Measurements from ENCODE around the gene IMPDH2.

IMPDH2 gene

DNA sequence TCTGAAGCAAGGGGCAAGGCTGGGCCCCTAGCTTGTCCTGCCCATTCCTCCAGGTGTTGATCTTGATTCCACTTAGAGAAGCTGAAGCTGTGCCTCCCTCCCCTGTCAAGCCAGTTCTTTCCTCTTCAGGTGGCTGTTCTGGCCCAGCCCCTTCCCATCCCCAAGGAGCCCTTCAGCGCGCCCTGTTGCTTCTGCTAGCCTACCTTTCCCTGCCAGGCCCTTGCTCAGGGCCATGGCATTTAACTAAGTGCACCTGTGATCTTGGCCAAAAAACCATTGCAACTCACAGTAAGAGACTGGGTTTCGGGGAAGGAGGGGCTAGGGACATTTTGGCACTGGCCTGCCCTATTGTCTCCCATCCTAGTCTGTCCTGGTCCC, 23.9 kb downstream of the IMPDH2 start:
- DNase-seq = no peak

DNA sequence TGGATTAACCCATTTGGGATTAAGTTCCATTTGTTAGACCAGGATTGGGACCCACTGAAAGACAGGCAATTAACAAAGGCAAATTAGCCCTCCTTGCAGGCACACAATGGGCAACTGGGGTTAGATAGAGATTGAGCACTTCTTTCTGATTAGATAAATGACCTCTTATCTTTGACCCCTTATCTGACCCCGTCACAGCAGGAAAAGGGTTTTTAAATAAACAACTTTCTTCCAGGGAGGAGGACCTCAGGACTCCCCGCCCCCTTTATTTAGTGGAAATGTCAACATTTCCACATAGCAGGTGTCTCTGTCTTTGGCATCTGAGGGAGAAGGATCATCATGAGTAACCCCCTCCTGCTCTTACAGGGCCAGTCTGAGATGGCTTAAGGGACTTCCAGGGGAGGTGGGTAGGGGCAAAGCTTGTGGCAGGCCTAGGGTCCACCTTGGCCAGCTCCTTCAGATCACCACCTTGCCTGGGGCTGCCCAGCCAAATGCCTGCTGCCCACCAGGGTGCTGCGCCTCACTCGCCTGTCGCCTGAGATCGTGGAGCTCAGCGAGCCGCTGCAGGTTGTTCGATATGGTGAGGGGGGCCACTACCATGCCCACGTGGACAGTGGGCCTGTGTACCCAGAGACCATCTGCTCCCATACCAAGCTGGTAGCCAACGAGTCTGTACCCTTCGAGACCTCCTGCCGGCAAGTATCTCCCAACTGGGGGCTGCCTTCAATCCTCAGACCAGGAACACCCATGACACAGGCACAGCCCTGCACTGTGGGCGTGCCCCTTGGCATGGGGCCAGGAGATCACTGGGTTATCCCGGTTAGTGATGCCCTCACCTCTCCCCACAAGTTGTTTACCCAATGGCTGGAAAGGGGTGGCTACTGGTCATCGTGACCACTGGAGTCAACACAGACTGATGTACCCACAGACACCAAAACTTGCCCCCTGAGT, 24.6 kb downstream of the IMPDH2 start:
- no peak for DNase-seq

DNA sequence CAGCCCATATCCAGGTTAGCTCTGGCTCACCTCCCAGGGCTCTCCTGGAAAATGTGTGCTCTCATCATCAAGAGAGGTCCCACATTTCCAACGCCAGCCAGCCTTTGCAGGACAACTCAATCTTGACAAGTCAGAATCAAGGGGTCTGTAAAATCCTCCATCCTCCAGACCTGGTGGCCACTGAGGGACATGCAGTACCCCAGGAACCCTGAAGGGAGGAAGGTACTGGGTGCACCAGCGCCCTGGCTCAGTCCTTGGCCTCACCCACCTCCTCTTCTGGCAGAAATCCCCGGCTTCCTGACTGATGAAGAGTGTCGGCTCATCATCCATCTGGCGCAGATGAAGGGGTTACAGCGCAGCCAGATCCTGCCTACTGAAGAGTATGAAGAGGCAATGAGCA, 28.0 kb downstream of the IMPDH2 start:
- DNase-seq = no peak

DNA sequence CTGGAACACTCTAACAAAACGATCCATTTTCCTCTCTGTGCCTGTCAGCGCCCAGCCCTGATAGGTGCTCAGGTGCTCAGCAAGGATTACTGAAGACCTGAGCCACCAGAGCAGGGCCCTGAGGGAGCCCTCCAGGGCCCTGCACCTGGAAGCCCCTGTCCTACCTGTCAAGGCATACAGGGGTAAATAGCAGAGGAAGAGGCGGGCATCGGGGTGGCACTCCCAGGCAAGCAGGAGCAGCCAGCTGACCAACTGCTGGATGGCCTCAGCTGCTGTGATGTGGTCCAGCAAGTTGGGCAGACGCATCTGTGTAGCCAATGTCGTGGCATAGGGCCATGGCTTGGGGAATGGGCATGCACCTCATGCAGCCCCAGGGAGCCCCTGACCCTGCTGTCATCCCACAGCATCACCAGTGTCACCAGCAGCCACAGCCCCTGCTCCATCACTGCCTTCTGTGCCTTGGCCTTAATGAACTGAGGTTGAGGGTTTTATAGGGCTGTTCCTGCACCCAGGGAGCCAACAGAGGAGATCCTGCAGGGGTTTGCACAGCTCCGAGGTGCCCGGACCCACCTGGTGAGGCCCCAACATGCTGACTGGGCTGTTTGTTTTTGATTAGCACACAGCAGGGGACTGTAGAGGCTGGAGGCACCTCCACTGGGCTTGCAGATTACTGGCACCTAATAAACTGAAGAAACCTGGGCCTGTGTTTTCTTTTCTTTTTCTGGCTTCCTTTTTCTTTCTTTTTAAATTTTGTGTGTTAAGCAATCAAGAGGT, 29.9 kb downstream of the IMPDH2 start:
- DNase-seq = no peak

DNA sequence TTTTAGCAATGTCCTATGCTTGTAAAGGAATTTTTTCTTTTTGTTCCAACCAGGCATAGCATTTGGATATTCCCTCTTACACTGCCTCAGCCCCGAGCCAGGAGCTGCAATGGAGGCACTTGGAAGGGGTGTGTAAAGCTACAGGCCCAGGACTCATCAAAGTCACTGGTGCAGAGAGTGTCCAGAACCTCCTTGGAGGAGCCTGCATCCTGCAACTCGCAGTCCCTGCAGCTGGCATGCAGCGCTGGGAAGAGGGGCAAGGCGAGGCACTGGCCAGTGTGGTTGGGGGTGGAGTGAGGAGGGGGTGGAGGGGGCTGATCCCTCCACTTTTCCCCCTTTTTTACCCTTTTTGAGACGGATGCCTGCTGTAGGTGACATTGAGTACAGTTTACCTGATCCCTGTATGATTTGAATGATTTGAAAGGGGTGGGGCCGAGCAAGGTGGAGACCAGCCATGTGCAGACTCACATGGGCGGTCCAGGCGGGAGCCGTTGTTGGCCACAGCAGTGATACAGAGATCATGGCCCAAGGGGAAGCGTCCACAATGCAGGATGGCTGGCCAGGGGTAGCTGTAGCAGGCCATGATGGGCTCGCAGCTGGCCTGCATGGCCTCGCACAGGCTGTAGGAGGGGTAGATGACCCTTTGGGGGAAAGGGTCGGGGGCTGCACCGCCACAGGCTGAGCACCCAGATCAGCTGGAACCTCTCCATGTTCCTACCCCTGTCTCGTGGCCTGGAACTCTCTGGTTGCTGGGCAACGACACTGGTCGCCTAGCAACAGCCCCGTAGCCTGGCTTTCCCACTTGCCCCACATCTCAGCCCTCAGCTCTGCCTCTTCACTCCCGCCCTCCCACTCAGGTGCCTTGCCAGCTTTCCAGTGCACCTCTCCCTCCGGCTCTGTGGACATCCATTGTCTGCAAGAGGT, 31.2 kb downstream of the IMPDH2 start:
- DNase-seq = no peak

DNA sequence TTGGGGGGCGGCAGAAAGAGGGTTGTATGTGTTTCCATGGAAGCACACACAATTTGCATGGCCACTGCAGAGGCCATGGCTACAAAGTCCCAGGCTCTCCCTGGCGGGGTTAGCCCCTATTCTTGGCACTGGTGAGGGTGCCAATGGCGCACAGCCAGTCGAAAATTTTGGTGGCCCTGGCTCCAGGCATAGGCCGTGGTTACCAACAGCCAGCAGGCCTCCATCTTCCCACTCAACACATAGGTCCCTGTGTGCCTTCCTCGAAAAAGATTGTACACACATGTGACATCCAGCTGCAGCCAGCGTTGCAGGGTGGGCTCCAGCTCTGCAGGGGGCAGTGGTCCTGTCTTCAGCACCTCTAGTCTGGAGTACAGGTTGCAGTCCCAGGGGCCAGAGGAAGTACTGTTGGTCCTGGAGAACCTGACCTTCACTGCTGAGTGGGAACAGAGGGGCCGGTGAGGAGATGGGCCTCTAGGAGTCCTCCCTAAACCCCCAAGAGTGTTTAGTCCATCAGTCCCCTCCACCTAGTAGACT, 32.0 kb downstream of the IMPDH2 start:
- no peak for DNase-seq

DNA sequence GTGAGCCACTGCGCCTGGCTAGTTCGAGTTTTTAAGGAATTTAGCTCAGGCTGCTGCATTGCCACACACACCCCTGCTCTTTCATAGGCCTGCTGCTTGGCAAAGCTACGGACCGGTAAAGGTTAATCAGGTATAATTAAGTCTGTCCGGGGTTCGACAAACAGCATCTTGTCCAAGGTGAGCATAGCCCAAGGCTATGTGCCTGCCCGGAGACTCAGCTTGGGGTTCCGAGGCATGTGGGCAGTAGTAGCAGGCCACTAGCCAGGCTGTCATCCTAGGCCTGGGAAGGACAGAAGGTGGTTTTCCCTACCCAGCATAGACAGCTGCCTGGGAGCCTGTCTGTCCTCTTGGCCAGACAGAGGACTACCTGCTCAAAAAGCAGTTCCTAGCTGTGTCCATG, 32.6 kb downstream of the IMPDH2 start:
- DNase-seq = no peak

DNA sequence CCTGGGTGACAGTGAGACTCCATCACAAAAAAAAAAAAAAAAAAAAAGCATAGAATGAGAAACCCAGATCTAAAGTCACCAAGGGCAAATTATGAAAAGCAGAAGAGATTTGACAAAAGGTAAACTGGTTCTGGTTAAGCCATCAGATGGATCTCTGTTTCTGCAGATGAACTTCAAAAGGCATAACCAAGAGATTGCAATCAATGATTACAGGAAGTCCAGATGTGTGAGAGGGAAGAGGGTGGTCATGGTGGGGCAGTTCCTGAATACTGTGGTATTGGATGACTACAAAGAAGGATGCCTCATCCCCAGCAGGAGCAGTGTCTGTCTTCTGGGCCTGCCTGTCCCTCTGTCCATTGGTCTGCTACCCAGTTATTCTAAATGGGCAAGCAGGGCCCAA, 35.4 kb downstream of the IMPDH2 start:
- no peak for DNase-seq

DNA sequence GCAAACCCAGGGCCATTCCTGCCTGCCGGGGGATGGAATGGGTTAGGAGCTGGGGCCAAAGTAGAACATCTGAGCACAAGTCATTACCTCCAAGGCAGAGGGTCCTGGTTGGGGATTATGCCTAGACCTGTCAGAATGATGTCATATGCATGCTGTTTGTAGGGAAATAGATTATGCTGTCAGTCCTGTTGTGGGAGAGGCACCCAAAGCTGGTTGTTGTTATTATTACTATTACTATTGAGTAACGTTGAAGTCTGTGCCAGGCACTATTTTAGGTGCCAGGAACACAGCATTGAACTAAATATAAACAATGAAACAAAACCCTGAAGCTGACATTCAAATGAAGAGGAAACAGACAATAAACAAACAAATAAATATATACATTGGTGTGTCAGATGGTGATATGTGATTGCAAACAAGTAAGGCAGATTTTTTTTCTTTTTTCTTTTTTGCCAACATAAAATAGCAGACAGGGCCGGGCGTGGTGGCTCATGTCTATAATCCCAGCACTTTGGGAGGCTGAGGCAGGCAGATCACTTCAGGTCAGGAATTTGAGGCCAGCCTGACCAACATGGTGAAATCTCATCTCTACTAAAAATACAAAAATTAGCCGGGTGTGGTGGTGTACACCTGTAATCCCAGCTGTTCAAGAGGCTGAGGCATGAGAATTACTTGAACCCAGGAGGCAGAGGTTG, 37.2 kb downstream of the IMPDH2 start:
- no peak for DNase-seq

DNA sequence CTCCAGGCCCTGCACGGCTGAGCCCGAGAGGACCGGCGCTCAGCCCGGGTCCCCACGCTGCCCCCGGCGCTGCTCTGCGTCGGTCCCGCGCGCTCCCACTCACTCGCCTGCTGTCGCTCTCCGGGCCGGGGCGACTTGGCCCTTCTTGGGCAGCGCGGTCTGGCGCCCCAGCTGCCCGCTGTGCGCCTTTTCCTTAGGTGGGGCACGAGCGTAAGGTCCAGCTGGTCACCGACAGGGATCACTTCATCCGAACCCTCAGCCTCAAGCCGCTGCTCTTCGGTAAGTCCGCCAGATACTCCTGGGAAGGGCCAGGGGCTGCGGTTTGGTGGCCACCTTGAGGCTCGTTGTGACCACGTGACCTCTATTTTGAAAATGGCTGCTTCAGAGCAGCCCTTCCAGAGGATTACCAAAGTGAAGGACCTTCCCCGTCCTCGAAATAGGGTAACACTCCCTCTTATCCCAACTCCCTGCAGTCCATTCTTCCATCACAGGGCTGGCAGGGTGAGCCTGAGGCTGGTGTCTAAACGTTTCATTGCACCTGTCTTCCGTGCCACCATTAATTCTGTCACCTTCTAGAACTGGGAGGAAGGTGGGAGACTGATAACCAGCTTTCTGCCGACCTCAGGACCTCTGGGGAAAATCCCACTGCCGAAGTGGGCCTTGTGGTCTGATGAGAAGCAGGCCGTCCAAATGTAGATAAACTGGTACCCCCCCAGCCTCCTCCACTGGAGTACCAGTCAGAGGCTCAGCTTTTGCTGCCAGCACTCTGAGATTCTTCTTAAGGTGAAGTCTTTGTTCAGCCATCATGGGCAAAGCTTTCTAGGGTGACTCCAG, 38.3 kb downstream of the IMPDH2 start:
- peak in 1 of 2 donors; percentile 17 for DNase-seq

DNA sequence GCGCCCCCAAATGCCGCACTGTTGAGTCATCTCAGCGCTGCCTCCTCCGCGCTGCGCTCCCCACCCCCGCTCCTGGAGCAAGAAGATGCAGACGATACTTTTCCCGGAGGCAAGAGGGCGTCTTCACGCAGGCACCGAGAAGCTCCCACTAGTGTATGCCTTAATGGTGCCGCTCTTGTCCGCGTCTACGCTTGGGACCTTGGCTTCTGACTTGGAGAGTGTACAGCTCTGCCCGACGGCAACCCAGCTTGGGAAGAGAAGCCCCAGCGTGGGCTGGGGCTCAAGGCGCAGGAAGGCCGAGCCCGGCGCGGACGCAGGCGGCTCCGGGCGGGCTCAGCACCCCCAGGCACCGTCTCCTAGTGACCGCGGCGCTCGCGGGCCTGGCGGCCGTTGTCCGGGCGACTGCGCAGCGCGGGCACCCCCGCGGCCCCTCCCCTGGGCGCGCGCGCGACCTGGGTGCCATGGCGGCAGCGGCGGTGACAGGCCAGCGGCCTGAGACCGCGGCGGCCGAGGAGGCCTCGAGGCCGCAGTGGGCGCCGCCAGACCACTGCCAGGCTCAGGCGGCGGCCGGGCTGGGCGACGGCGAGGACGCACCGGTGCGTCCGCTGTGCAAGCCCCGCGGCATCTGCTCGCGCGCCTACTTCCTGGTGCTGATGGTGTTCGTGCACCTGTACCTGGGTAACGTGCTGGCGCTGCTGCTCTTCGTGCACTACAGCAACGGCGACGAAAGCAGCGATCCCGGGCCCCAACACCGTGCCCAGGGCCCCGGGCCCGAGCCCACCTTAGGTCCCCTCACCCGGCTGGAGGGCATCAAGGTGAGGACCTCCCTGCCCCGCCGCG, 39.2 kb downstream of the IMPDH2 start, which contains the start of gene P4HTM:
Gene P4HTM (plus strand): TSS at position 446 of the 840 bp plus-strand sequence. CDS start 16 bp downstream, at position 462.
- DNase-seq = peak; percentile 86 to 91

DNA sequence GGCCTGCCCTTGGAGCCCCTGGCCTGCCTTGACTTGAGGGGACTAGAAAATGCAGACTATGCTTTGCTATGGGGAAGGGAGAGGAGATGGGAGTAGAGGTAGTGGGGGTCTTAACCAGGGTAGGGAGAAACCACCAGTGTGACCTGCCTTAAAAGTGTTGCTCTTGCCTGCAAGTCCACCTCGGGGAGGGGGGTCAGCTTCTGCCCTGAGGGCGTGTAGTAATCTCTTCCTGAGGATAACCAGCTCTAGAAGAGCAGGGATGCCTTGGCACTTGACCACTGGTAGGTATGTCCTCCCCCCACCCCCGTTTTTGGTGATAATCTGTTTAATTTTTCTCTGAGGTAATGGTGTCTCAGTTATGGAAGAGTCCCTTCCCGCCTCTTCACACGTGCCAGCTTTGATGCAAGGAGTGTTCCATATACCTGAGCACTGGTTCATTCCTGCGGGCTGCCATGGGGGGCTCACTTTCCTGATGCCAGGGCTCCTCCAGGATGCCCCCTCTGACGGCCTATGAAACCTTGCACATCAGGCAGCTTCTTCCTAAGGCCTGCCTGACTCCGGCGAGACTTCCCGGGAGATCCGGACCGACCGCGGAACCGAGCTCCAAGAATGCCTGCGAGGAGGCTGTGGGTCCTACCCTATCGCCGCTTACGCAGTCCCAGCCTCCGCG, 39.9 kb downstream of the IMPDH2 start:
- DNase-seq = no peak

DNA sequence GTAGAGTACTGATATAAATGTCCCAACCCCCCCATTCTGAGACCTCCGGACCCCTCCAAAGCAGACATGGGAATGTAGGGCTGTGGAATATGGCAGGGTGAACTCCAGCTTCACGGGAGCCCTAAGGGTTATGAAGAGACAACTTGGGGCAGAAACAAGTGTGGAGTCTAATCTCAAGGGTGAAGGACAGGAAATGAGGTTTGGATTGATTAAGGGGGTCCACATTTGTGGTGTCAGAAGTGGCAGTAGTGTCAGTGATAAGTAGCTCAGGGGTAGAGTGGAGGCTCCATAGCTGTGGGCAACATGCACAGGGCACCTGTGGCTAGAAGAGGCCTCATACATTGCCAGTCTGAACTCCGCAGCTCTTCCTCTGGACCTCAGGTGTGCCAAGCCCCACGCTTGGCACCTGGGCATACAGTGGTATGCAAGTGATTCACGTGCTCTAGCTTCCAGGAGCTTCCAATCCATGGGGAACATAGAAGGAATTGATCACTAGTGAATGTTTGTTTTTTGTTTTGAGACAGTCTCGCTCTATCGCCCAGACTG, 43.3 kb downstream of the IMPDH2 start:
- no peak for DNase-seq

DNA sequence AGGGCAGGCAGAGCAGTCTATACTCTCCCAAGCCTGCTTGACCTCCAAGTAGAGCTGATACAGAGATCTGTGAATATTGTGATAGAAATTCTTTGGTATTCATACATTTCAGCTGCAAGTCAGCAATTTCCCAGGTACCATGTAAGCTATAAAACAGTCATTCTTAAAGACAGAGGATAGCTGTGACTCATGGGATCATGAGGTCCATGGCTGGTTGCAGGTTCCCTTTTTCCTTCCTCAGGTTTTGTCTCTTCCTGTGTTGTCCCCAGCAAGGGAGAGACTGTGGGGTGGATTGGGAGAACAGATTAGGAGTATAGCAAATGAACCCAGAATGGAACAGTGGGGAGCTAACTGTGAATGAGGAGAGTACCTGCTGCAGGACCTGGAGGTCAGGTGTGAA, 44.5 kb downstream of the IMPDH2 start:
- no peak for DNase-seq

DNA sequence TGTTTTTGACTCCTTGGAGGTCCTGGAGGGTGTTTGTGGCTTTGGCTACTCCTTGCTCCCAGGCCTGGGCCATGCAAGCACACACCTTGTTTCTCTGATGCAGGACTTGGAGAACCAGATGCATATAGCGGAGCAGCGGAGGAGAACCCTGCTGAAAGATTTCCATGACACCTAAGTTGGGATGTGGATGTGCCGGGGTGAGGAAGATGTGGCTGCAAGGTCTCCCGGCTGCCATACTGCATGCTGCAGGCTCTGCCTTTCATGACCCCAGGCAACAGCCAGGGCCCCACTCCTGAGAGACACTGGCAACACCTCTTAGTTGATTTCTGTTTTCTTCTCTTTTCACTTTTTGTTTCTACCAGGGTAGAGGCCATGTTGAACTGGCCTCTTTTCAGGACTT, 46.1 kb downstream of the IMPDH2 start:
- DNase-seq = no peak

DNA sequence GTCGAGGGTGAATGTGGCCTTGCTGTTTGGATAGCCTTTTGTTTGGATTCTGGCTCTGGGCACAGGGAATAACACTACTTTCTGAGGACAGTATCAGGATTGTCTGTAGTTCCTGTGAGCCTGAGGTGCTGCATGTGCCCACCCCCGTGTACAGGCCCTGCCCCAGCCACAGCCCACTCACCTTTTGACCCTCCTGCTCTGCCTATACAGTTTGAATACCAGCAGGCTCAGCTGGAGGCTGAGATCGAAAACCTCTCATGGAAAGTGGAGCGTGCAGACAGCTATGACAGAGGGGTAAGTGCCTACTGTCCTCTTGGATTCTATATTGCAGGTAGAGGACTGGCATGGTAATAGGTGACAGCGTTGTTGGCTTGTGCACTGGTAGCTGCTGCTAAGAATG, 46.5 kb downstream of the IMPDH2 start:
- no peak for DNase-seq

DNA sequence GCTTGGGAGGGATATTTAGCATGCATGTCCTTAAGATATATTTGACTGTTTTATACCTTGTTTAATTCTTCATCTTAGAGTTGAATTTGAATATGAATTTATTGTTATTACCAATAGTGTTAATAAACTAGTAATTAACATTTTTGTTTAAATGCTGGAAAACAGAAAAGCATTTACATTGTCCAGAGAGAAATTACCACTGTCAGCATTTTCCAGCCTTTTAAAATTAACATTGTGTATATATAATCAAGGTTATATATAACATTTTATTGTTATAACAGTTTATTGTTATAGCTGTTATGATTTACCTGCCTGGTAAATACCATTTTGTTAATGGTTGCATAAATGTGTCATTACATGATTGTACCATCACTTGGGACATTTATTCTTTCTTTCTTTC, 47.2 kb downstream of the IMPDH2 start:
- no peak for DNase-seq

DNA sequence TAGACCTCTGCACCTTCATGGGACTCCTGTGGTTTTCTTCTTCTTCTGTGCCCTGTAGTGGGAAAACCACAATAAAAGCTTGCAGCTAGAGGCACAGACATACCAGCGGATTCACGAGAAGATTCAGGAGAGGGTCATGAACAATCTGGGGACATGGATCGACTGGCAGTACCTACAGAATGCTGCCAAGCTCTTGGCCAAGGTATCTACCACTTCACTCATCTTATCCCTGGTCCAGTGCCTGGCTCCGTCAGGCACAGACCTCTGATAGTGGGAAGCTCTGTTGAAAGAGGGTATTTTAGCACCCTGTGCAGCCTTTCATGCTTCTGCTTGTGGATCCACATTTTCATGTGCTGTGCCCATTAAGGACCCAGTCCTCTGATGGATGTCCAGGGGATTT, 48.9 kb downstream of the IMPDH2 start:
- no peak for DNase-seq

DNA sequence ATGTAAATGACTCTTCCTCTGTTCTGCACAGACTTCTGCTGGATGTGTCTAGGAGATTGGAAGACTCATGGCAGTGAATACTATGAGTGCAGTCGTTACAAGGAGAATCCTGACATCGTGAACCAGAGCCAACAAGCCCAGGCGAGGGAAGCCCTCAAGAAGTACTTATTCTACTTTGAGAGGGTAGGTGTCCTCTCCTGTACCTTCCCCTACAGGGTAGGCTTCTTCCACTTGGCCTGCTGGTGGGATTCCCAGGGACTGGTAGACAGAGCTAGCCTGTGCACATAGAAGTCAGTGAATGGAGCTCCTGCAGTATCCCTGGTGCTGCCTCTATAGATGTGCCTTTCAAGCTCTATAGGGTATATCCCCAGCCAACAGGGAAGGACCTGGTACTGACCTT, 49.7 kb downstream of the IMPDH2 start:
- no peak for DNase-seq
